AG04449 (cell line): ENCODE measurements around the gene BABAM2.
A peak's percentile ranks its signal among the peaks of the same experiment; 100 is the strongest.

Source experiments
- CTCF ChIA-PET: fragments of 350-600 bp; formaldehyde crosslinking; extraction: SDS; loops from one replicate; lab custom pipeline; 2021; ENCODE audit warnings: antibody characterized with exemption; lab: Yijun Ruan, JAX
- POLR2A ChIA-PET: fragments of 400-600, 350-600 bp; formaldehyde crosslinking; extraction: SDS; loops from one replicate; lab custom pipeline; 2020; ENCODE audit warnings: antibody characterized with exemption, inconsistent platforms; lab: Yijun Ruan, JAX
- DNase-seq: peaks from one replicate; pipeline ENCODE4 v3.0.0-alpha.2; 2010; ENCODE audit warnings: low read depth, low spot score
- H3K4me3 ChIP-seq: 2 replicates; pipeline ENCODE4 v1.5.1; 2011; ENCODE audit warnings: low read depth, mild to moderate bottlenecking, control low read depth, low read length
- TF ChIP-seq, protein P1 (sequence below): IDR thresholded peaks from one replicate; pipeline ENCODE4 v1.5.1; 2011; ENCODE audit warnings: mild to moderate bottlenecking, moderate library complexity, low read length, control low read depth, inconsistent platforms; ENCODE audit not compliant: insufficient read depth; ENCODE audit errors: missing control alignments

Gene BABAM2

DNA sequence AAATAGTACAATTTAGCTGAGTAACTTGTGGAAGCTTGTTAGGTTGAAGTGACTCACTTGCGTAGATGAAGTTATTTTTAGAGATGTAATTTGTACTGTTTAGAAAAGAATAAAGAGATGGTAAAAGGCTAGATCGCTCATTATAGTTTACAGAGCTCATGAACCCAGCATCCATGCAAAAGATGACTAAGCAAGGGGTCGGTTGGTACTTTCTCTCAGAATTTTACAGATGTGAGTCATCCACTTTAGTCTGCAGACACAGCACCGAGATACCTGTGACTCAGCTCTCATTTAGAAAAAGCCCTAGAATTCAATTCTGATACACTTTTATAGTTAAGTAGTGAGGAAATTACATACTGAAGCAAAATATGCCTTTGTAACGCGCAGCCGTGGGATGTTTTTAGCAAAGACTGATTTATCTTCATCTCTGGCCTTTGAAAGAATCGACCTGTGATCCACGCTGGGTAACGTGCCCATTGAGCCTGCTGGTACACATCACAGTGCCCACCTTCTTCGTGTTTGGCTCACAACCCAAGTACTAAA is 385.6 kb downstream of the BABAM2 start:
- ChIA-PET CTCF (interaction anchor here (0.7 to 1.6 kb wide), 3 partner anchors 51 to 522 kb away, joined by 3 to 6 read pairs (median 3); no protein-coding TSS in a partner anchor), POLR2A (interaction anchor here (0.6 to 1.6 kb wide), 7 partner anchors 24 to 522 kb away, joined by 3 to 5 read pairs (median 4); partner anchors contain the start of gene FOSL2)
- peak; percentile 97 for DNase-seq
- TF ChIP-seq, protein P1, sequence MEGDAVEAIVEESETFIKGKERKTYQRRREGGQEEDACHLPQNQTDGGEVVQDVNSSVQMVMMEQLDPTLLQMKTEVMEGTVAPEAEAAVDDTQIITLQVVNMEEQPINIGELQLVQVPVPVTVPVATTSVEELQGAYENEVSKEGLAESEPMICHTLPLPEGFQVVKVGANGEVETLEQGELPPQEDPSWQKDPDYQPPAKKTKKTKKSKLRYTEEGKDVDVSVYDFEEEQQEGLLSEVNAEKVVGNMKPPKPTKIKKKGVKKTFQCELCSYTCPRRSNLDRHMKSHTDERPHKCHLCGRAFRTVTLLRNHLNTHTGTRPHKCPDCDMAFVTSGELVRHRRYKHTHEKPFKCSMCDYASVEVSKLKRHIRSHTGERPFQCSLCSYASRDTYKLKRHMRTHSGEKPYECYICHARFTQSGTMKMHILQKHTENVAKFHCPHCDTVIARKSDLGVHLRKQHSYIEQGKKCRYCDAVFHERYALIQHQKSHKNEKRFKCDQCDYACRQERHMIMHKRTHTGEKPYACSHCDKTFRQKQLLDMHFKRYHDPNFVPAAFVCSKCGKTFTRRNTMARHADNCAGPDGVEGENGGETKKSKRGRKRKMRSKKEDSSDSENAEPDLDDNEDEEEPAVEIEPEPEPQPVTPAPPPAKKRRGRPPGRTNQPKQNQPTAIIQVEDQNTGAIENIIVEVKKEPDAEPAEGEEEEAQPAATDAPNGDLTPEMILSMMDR = no peak
- H3K4me3 ChIP-seq = no peak overlapping the region

GRCh38 chr2:28276807-28277206 is 386.3 kb downstream of the BABAM2 start:
- H3K4me3 ChIP-seq = no peak overlapping the region
- ChIA-PET CTCF (no interaction called here), POLR2A (no interaction called here)
- TF ChIP-seq, protein P1 = no peak
- no peak for DNase-seq

GRCh38 chr2:28277466-28277865 is 386.9 kb downstream of the BABAM2 start:
- POLR2A ChIA-PET = no interaction called here
- TF ChIP-seq, protein P1 = no peak
- H3K4me3 ChIP-seq = no peak overlapping the region
- DNase-seq = no peak
- CTCF ChIA-PET = interaction anchor here (1.0 to 1.8 kb wide), 3 partner anchors 11 to 21 kb away, joined by 3 to 5 read pairs (median 3); no protein-coding TSS in a partner anchor

DNA sequence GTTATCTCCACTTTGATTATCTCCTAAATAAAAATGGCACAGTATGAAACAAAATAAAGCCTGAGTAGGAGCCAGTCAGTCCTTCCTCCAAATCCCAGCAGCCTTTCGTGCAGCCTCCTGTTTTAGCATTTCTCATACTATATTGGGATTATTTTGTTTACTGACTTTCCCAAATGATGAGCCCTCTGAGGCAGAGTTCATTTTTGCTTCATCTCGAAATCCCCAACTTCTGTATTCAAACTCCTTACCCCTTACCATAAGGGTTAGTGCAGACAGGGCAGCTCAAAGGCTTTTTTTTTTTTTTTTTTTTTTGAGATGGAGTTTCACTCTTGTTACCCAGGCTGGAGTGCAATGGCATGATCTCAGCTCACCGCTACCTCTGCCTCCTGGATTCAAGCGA is 388.8 kb downstream of the BABAM2 start:
- DNase-seq = no peak
- no peak overlapping the region for H3K4me3 ChIP-seq
- ChIA-PET CTCF (no interaction called here), POLR2A (no interaction called here)
- TF ChIP-seq, protein P1 = no peak

- TF ChIP-seq, protein P1 = no peak
- POLR2A ChIA-PET = no interaction called here
- no peak for DNase-seq
- CTCF ChIA-PET = interaction anchor here (1.4 kb wide), 1 partner anchor 527 kb away, joined by 3 read pairs; no protein-coding TSS in a partner anchor
- H3K4me3 ChIP-seq = no peak overlapping the region
These were observed 390.1 kb downstream of the BABAM2 start for GRCh38 chr2:28280619-28281018.

DNA sequence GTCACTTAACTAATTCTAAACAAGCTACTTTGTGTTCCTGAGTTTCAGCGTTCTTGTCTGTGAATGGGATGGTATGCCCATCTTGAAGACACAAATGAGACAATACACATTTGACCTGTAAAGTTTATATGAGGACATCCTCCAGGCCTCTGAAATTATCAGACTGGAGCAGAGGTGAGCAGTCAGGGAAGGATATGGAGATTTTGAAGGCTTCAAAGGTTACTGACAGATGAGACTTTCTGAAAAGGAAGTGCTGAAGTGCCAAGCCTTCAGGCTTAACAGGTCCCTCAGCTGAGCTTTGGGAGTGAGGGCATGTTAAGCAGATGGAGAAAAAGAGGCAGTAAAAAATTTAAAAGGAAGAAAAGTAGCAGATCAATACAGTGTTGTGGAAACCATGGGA is 391.2 kb downstream of the BABAM2 start:
- ChIA-PET POLR2A (no interaction called here), CTCF (interaction anchor here (1.2 to 1.4 kb wide), 2 partner anchors 482 to 528 kb away, joined by 3 read pairs; no protein-coding TSS in a partner anchor)
- no peak for DNase-seq
- TF ChIP-seq, protein P1 = no peak
- H3K4me3 ChIP-seq = no peak overlapping the region
